Testis (tissue), 2 donors: ENCODE measurements around the gene PHACTR3.

Experiments
- CTCF ChIP-seq, 3 experiments: fragments of 450-650 bp in 2 of 3; fragments of 200-600 bp in 1 of 3; sonication (generic) in 1 of 3; IDR thresholded peaks; one replicate each; pipeline ENCODE4 v1.5.1; 2016 to 2019; ENCODE audit warnings: antibody characterized with exemption in 3 of 3, mild to moderate bottlenecking in 2 of 3, moderate library complexity in 1 of 3
- POLR2A ChIP-seq: fragments of 450-650 bp; IDR thresholded peaks from one replicate; pipeline ENCODE4 v1.6.1; 2017; ENCODE audit warnings: antibody characterized with exemption, mild to moderate bottlenecking, moderate library complexity

- no peak for TF ChIP-seq CTCF (IDR thresholded peaks at IDR 0.05)
- TF ChIP-seq POLR2A, result no peak
Observed at GRCh38 chr20:59588236-59588855, 16.0 kb upstream of the PHACTR3 start.
